Psoas muscle (tissue), 8 donors: ENCODE data around the gene PGGT1B. TPM values are rescaled to one million over a fixed set of nuclear protein-coding genes. Genes with fewer than 3 reads are reported as not detected.
A peak's percentile ranks its signal among the peaks of the same experiment; 100 is the strongest.

Source experiments
- ATAC-seq, 4 donors: fragments of 200-7000 bp; cut with Tn5 transposase; one replicate each; pipeline ENCODE4 v1.9.1; 2020; ENCODE audit warnings: moderate library complexity in 3 of 4, mild to moderate bottlenecking in 2 of 4
- DNase-seq, 2 donors: peaks; one replicate each; pipeline ENCODE4 v3.0.0-alpha.2; 2020
- H3K27ac ChIP-seq: fragments of 200-600 bp; one replicate; pipeline ENCODE4 v1.8.0; 2022
- H3K27me3 ChIP-seq, 3 donors: fragments of 200-600 bp in 1 of 3; one replicate each; pipeline versions ENCODE4 v1.6.1 to v1.8.0; 2013 to 2022; ENCODE audit warnings: low read length in 2 of 3, mild to moderate bottlenecking in 2 of 3, moderate library complexity in 1 of 3; ENCODE audit not compliant: insufficient read depth in 3 of 3
- H3K36me3 ChIP-seq, 2 donors: fragments of 200-600 bp in 1 of 2; one replicate each; pipeline versions ENCODE4 v1.6.1 to v1.8.0; 2013 to 2022; ENCODE audit warnings: low read depth in 1 of 2, mild to moderate bottlenecking in 1 of 2, moderate library complexity in 1 of 2; ENCODE audit not compliant: insufficient read depth in 1 of 2
- H3K4me1 ChIP-seq: fragments of 200-600 bp; one replicate; pipeline ENCODE4 v1.8.0; 2022
- H3K4me3 ChIP-seq: fragments of 200-600 bp; one replicate; pipeline ENCODE4 v1.8.0; 2022; ENCODE audit warnings: mild to moderate bottlenecking
- H3K9me3 ChIP-seq: fragments of 200-600 bp; one replicate; pipeline ENCODE4 v1.8.0; 2022
- WGBS, 3 donors: extraction: QIAGEN DNeasy Blood & Tissue Kit; methylation state at CpG; one replicate each; pipeline versions ENCODE4 v1.1.6 to v1.1.7; 2013; 5-methylcytosine and 5-hydroxymethylcytosine counted together
- intact Hi-C, 2 donors: fragments of 100-400 bp; cut with DNase I; formaldehyde crosslinking; loops; one replicate each; pipeline versions ENCODE4 v1.11.0 to v1.14.2; 2022
- polyA plus RNA-seq, 3 donors: library from polyadenylated mRNA; stranded (reverse); fragments of 200-250 nt; gene quantifications; one replicate each; pipeline ENCODE4 v1.2.3, GENCODE V29; 2013
- total RNA-seq, 4 donors: library from RNA; stranded (reverse); fragmentation: NEBNext Ultra II Directional in 2 of 4; extraction: Animal tissue kit (Norgen Biotek cat#: 25700) in 2 of 4; gene quantifications; one replicate each; pipeline versions ENCODE4 v1.2.1 to v1.2.4, GENCODE V29; 2021 to 2023
- TF ChIP-seq, protein P1 (sequence below): fragments of 200-600 bp; IDR thresholded peaks from one replicate; pipeline ENCODE4 v1.8.0; 2022; ENCODE audit warnings: antibody characterized with exemption
- donor health status: healthy with polysubstance abuse.
- donor health status: DM: no; HTN: no; CAD: no; lungs with moderate emphysema.
- donor health status: Bipolar disorder and iron deficiency.
- donor health status: healthy.
- donor health status: DM: yes; HTN: yes; CAD: no.
- donor health status: DM: no; HTN: no; CAD: no.
- donor health status: DM: no; HTN: no; CAD: no.
- donor health status: DM: yes; HTN: yes; CAD: no.

Gene PGGT1B
- total and polyA plus RNA-seq, 7 donors = 2.7 to 29.0 (median 18.4) TPM

DNA sequence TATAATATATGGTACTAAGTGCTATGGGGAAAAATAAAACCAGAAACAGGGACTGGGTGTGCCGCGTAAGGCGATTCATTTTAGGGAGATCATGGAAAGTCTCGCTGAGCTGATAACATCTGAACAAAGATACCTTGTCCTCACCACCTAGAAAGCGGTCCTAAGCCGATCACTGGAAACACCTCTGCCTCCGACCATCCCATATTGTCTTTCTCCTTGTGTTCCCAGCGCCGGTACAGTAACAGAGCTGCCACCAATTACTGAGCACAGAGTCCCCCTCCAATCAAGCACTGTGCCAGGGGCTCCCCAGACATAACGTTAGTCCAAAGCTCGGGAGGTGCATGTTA lies 33.1 kb upstream of the PGGT1B start:
- Histone ChIP-seq H3K4me3 (peak overlapping the region; percentile 77), H3K9me3 (no peaks in the 10 kb centered on the region), H3K4me1 (peaks cover 6% of the 10 kb centered on the region), H3K36me3 (no peaks in the 10 kb centered on the region), H3K27me3 (no peaks in the 10 kb centered on the region), H3K27ac (no peak overlapping the region)
- intact Hi-C loops = no loop called here
- DNase-seq (no peak), ATAC-seq (peak in 3 of 4 donors; percentile 29 to 50 (median 37))
- 12 to 17% (median 14%) methylated on average over 11 of the region's 11 CpGs for WGBS, 3 donors
- TF ChIP-seq, protein P1, sequence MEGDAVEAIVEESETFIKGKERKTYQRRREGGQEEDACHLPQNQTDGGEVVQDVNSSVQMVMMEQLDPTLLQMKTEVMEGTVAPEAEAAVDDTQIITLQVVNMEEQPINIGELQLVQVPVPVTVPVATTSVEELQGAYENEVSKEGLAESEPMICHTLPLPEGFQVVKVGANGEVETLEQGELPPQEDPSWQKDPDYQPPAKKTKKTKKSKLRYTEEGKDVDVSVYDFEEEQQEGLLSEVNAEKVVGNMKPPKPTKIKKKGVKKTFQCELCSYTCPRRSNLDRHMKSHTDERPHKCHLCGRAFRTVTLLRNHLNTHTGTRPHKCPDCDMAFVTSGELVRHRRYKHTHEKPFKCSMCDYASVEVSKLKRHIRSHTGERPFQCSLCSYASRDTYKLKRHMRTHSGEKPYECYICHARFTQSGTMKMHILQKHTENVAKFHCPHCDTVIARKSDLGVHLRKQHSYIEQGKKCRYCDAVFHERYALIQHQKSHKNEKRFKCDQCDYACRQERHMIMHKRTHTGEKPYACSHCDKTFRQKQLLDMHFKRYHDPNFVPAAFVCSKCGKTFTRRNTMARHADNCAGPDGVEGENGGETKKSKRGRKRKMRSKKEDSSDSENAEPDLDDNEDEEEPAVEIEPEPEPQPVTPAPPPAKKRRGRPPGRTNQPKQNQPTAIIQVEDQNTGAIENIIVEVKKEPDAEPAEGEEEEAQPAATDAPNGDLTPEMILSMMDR = no peak

DNA sequence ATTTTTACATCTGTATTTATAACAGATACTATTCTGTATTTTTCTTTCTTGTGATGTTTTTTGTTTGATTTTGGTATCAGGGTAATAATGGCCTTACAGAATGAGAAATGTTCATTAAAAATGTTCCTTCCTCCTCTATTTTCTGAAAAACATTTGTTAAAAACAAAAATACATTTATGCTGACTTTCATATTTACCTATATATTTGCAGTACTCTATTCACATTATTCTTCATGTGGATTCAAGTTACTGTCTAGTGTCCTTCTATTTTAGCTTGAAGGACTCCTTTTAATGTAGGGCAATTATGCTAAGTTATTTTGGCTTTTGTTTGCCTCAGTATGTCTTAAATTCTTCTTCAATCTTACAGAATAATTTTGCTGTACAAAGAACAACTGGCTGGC lies 28.7 kb upstream of the PGGT1B start:
- no peaks in the 10 kb centered on the region for H3K9me3 ChIP-seq
- H3K36me3 ChIP-seq = no peaks in the 10 kb centered on the region
- no peak for DNase-seq
- intact Hi-C loops = no loop called here
- peaks cover 6% of the 10 kb centered on the region for H3K4me1 ChIP-seq
- H3K27ac ChIP-seq = no peak overlapping the region
- TF ChIP-seq, protein P1 = no peak
- no peak for ATAC-seq
- H3K27me3 ChIP-seq = no peaks in the 10 kb centered on the region
- no peak overlapping the region for H3K4me3 ChIP-seq

DNA sequence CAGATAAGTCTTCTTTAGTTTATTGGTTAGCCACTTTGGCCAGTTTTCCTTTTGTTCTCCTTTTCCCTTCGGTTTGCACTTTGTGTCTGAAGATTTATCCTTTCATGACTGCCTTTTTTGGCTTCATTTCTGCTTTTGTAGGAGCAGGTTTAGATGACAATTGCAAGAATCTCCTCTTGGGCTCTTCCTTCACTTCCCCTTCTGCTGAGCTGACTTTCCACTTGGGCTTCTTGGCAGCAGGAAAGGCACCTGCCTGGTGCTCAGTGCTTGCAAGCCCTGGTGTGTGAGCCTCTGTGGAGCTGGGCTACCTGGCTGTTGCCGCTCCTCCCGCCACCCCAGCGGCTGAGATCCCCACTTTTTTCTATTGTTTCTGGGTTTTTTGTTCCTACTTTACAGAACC lies 26.4 kb upstream of the PGGT1B start:
- no peak for ATAC-seq
- no peaks in the 10 kb centered on the region for H3K4me1 ChIP-seq
- H3K27me3 ChIP-seq = no peaks in the 10 kb centered on the region
- WGBS, 3 donors = 84 to 90% (median 87%) methylated on average over 4 of the region's 4 CpGs
- no peaks in the 10 kb centered on the region for H3K9me3 ChIP-seq
- no peak overlapping the region for H3K27ac ChIP-seq
- TF ChIP-seq, protein P1 = no peak
- intact Hi-C loops = no loop called here
- no peak overlapping the region for H3K4me3 ChIP-seq
- no peak for DNase-seq
- no peaks in the 10 kb centered on the region for H3K36me3 ChIP-seq

DNA sequence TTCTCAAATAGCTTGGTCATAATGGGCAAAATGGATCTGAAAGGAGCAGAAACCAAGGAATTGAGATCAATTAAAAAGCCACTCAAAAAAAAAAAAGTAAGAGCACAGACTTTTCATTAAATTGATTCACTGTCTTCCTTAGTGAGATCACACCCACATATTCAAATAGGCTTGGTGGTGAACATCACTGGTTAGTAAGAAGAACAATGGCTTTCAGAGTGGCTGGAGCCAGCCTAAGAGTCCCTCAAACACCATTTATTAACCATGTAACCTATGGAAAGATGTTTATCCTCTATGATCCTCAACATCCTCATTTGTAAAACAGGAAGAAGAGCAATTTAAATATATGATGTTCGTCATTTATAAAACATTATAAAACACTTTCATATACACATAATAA lies 21.3 kb upstream of the PGGT1B start:
- no peak overlapping the region for H3K27ac ChIP-seq
- no peak overlapping the region for H3K4me3 ChIP-seq
- DNase-seq (no peak), ATAC-seq (no peak)
- no peaks in the 10 kb centered on the region for H3K36me3 ChIP-seq
- intact Hi-C loops = no loop called here
- WGBS, 3 donors = 89 to 97% (median 92%) methylated on average over 1 of the region's 1 CpG
- no peaks in the 10 kb centered on the region for H3K9me3 ChIP-seq
- no peaks in the 10 kb centered on the region for H3K4me1 ChIP-seq
- no peaks in the 10 kb centered on the region for H3K27me3 ChIP-seq
- TF ChIP-seq, protein P1 = no peak

DNA sequence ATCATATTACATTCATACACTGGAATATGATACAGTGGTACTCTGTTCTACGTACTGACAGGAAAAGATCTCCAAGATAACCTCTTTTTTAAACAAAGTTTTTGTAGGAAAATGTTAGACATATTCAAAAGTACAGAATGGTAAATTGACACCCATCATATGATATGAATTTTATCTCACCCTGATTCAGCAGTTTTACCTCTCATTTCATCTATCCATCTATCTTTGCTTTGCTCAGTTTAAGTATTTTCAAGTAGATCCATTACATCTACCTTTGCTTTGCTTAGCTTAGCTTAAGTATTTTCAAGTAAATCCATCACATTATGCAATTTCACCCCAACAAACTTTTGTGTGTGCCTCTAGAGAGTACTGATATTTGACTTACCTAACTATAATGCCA lies 19.5 kb upstream of the PGGT1B start:
- Histone ChIP-seq H3K27ac (no peak overlapping the region), H3K9me3 (no peaks in the 10 kb centered on the region), H3K4me1 (no peaks in the 10 kb centered on the region), H3K27me3 (no peaks in the 10 kb centered on the region), H3K4me3 (no peak overlapping the region), H3K36me3 (no peaks in the 10 kb centered on the region)
- DNase-seq (no peak), ATAC-seq (no peak)
- TF ChIP-seq, protein P1 = no peak
- intact Hi-C loops = no loop called here
- 89 to 100% (median 95%) methylated on average over 1 of the region's 1 CpG for WGBS, 3 donors
